ENCODE data around the gene SEPSECS. TPM values are rescaled to one million over a fixed set of nuclear protein-coding genes. Genes with fewer than 3 reads are reported as not detected.

The SEPSECS gene
- total and polyA plus RNA-seq, 4 donors: 2.8 to 23.2 (median 7.3) TPM

- H3K9me3 ChIP-seq (ENCODE audit: control insufficient read depth in 4 of 4, insufficient read depth in 3 of 4, low read length in 3 of 4): peaks cover 0 to 5% (median 0%) of the 10 kb centered on the region in 4 donors
- no peak overlapping the region for H3K4me3 ChIP-seq
- TF ChIP-seq CTCF (IDR thresholded peaks at IDR 0.05; ENCODE audit: control extremely low read depth, extremely low read depth): no peak
- ATAC-seq (ENCODE audit: insufficient read depth, low FRiP score) (no peak), DNase-seq (no peak)
- WGBS, 2 donors: 44 to 68% methylated on average over 4 of the region's 4 CpGs
- H3K27me3 ChIP-seq (ENCODE audit: control insufficient read depth in 3 of 3, insufficient read depth in 3 of 3, low read length in 2 of 3): no peaks in the 10 kb centered on the region
- peaks cover 0 to 32% (median 9%) of the 10 kb centered on the region in 5 donors for H3K4me1 ChIP-seq (ENCODE audit: control insufficient read depth in 5 of 5, insufficient read depth in 5 of 5, low read length in 5 of 5)
- H3K9ac ChIP-seq (ENCODE audit: insufficient read depth in 1 of 2, low read length in 2 of 2): no peak overlapping the region
- H3K36me3 ChIP-seq (ENCODE audit: control insufficient read depth in 4 of 4, insufficient read depth in 4 of 4, low read length in 4 of 4): no peaks in the 10 kb centered on the region
- H3K27ac ChIP-seq (ENCODE audit: low read depth in 1 of 2, low read length in 1 of 2): peak overlapping the region in 1 of 2 donors; percentile 74
These were observed 60.2 kb downstream of the SEPSECS start for GRCh38 chr4:25100021-25100555.

GRCh38 chr4:25098964-25099891, 61.0 kb downstream of the SEPSECS start:
- Histone ChIP-seq H3K36me3 (ENCODE audit: control insufficient read depth in 4 of 4, insufficient read depth in 4 of 4, low read length in 4 of 4) (no peaks in the 10 kb centered on the region), H3K4me1 (ENCODE audit: control insufficient read depth in 5 of 5, insufficient read depth in 5 of 5, low read length in 5 of 5) (peaks cover 0 to 32% (median 9%) of the 10 kb centered on the region in 5 donors), H3K27me3 (ENCODE audit: control insufficient read depth in 3 of 3, insufficient read depth in 3 of 3, low read length in 2 of 3) (no peaks in the 10 kb centered on the region), H3K9me3 (ENCODE audit: control insufficient read depth in 4 of 4, insufficient read depth in 3 of 4, low read length in 3 of 4) (peaks cover 0 to 5% (median 0%) of the 10 kb centered on the region in 4 donors), H3K27ac (ENCODE audit: low read depth in 1 of 2, low read length in 1 of 2) (peak overlapping the region; percentile 9 to 74), H3K9ac (ENCODE audit: insufficient read depth in 1 of 2, low read length in 2 of 2) (no peak overlapping the region), H3K4me3 (no peak overlapping the region)
- TF ChIP-seq CTCF (IDR thresholded peaks at IDR 0.05; ENCODE audit: control extremely low read depth, extremely low read depth): no peak
- DNase-seq (peak; percentile 94 to 96 (median 95)), ATAC-seq (ENCODE audit: insufficient read depth, low FRiP score) (peak; percentile 71)
- 55 to 77% methylated on average over 10 of the region's 10 CpGs for WGBS, 2 donors

GRCh38 chr4:25096981-25097443, 63.2 kb downstream of the SEPSECS start:
- Histone ChIP-seq H3K4me3 (no peak overlapping the region), H3K4me1 (ENCODE audit: control insufficient read depth in 5 of 5, insufficient read depth in 5 of 5, low read length in 5 of 5) (peaks cover 0 to 21% (median 2%) of the 10 kb centered on the region in 5 donors), H3K9ac (ENCODE audit: insufficient read depth in 1 of 2, low read length in 2 of 2) (no peak overlapping the region), H3K9me3 (ENCODE audit: control insufficient read depth in 4 of 4, insufficient read depth in 3 of 4, low read length in 3 of 4) (peaks cover 0 to 7% (median 2%) of the 10 kb centered on the region in 4 donors), H3K36me3 (ENCODE audit: control insufficient read depth in 4 of 4, insufficient read depth in 4 of 4, low read length in 4 of 4) (no peaks in the 10 kb centered on the region), H3K27me3 (ENCODE audit: control insufficient read depth in 3 of 3, insufficient read depth in 3 of 3, low read length in 2 of 3) (no peaks in the 10 kb centered on the region), H3K27ac (ENCODE audit: low read depth in 1 of 2, low read length in 1 of 2) (no peak overlapping the region)
- DNase-seq: no peak
- 74 to 78% methylated on average over 11 of the region's 11 CpGs for WGBS, 2 donors
- TF ChIP-seq CTCF (IDR thresholded peaks at IDR 0.05; ENCODE audit: control extremely low read depth, extremely low read depth): no peak
- no peak for ATAC-seq (ENCODE audit: insufficient read depth, low FRiP score)

All from lung (tissue), 12 donors.